ENCODE results near the gene ADARB2.

DNA sequence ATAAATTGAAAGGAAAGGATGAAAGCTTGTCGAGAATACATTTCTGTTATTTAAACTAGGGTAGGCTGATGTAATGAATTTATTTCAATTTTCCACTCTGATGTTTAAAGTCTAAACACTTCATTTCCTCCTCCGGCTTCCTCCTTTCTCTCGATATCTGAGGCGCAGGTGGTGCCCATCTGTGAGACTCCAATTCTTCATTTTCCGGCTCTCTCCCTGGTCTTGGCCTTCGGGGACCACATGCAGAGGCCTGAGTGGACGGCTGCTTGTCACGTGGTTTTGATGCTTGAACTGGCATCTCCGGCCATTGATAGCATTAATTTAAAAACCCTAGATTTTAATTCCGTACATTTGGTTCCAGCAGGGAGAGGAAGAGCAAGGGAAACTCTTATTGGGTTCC, 5.8 kb upstream of the ADARB2 start:
- TF ChIP-seq CTCF (IDR thresholded peaks at IDR 0.05; ENCODE audit: poor library complexity) = no peak
- TF ChIP-seq EZH2 (IDR thresholded peaks at IDR 0.05; ENCODE audit: borderline replicate concordance) = no peak
- TF ChIP-seq EZH2phosphoT487 (IDR thresholded peaks at IDR 0.05; ENCODE audit: low read depth, severe bottlenecking, unreplicated experiment) = no peak

Data from hepatocyte (in vitro differentiated cells).